Subcutaneous adipose tissue (tissue), 4 donors: ENCODE data around the gene FYN. TPM values are rescaled to one million over a fixed set of nuclear protein-coding genes. Genes with fewer than 3 reads are reported as not detected.

Experiments used
- total RNA-seq, 4 donors: library from RNA; depleted of rRNA; stranded (reverse); fragments of >200 nt; gene quantifications; one replicate each; pipeline ENCODE4 v1.1.0, GENCODE V29; 2016
- TF ChIP-seq, protein P1 (sequence below): fragments of 450-650 bp; IDR thresholded peaks from one replicate; pipeline ENCODE4 v1.5.1; 2016; ENCODE audit warnings: low read depth, mild to moderate bottlenecking, control low read depth, antibody characterized with exemption, moderate library complexity

The FYN gene
- total RNA-seq, 4 donors from 2014 or later = 185 to 279 (median 252) TPM

DNA sequence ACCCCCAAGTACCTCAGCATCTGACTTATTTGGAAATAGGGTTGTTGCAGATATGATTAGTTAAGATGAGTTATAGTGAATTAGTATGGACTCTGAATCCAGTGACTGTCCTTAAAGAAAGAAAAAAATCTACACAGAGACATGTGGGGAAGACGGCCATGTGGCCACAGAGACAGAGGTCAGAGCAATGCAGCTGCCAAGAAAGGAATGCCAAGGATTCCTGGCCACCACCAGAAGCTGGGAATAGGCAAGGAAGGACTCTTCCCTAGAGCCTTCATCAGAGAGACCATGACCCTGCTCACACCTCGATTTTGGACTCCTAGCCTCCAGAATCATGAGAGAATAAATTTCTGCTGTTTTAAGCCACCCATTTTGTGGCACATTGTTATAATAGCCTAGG, 81.8 kb downstream of the FYN start:
- TF ChIP-seq, protein P1, sequence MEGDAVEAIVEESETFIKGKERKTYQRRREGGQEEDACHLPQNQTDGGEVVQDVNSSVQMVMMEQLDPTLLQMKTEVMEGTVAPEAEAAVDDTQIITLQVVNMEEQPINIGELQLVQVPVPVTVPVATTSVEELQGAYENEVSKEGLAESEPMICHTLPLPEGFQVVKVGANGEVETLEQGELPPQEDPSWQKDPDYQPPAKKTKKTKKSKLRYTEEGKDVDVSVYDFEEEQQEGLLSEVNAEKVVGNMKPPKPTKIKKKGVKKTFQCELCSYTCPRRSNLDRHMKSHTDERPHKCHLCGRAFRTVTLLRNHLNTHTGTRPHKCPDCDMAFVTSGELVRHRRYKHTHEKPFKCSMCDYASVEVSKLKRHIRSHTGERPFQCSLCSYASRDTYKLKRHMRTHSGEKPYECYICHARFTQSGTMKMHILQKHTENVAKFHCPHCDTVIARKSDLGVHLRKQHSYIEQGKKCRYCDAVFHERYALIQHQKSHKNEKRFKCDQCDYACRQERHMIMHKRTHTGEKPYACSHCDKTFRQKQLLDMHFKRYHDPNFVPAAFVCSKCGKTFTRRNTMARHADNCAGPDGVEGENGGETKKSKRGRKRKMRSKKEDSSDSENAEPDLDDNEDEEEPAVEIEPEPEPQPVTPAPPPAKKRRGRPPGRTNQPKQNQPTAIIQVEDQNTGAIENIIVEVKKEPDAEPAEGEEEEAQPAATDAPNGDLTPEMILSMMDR = no peak

DNA sequence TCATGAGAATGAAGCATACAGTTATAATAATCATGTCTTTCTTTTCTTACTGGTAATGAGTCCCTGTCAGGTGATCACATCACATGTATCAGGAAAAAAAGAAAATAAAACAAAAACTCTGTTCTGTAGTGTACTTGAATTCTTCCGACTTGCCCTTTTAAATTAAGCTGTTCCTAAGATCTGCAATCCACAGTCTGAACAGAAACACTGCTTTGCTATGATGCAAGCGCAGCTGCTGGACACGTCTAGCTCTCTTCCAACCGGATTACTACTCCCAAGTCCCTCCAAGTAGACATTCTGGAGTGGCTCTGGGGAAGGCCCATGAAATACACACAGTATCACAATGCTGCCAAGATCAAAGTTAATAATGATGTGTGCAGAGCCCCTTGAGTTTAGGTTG, 83.7 kb downstream of the FYN start:
- TF ChIP-seq, protein P1 = no peak

DNA sequence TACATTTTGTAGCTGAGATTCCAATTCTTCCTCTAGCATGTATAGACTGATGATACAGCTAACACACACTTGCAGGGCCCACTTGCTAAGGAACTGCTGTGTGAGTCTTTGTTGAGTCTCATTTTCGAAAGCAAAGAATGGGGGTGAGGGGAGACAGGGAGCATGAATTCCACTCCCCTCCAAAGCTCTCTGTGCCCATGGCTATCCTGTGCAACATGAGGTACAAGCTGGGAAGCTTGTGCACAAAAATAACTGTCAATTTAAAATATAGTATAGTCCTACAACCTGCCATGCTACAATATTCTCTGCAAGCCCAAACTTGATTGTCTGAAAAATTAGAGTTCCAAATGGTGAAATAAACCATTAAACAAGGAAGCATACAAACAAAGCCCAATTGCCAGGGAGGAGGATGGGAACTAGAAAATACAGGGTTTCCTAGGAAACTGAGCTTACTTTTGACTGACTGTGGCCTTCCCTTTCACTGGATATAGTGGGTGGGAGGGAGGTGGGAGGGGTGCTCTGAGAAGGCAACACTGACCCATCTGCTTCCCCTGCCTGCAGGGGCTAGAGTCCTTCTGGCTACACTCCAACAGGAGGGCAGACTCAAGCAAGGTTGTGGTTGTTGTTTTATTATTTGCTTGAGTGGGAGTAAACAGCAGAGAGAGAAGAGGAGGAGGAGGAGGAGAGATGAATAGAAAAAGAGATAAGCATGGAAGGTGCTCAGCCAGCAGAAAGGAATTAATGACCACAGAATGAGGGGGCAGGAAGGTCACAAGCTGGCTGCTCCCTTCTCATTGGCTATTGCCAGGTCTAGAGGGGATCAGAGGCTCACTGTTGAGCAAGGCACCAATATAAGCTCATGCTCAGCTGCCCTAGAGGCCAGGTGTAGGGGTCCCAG, 84.6 kb downstream of the FYN start:
- TF ChIP-seq, protein P1 = no peak

DNA sequence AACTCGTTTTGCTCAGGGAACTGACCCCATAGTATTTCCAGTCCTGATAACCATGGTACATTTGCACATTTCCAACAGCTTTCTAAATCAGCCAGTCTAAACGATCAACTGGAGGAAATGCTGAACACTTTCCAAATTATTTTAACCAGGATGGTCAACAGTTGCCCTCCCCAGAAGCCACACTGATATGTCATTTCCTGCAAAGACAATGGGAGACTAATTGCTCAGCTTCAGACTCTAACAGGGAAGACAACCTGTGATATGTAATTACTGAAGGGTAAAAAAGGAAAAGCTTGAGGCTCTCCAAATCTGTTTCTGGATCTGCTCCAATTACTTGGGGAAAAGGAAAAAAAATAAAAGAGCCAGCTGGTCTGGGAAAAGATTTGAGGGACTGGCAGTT, 88.8 kb downstream of the FYN start:
- TF ChIP-seq, protein P1 = no peak

DNA sequence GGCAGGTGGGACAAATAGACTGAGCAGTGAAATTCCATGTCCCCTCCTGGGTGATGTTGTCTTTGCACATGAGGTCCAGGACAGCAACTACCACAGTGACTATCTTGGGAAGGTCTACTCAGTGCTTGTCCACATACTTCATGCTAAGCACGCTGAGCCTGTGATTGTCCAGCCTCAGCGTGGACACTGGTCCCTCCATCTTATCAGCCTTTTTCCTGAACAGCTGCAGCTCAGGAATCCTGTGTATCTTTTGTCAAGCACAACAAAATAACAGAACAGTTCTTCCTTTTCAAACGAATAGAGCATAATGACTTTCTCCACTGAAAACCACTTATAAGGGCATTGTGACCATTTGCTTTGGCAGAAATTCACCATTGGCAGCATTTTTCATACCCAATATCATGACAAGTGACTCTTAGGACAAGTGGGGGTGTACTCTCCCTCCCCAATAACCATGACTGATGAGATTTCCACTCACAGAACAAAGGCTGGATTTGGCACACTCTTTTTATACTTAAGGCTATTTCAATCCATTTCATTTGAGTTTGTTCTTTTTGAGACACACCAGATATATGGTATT, 90.3 kb downstream of the FYN start:
- TF ChIP-seq, protein P1 = no peak

DNA sequence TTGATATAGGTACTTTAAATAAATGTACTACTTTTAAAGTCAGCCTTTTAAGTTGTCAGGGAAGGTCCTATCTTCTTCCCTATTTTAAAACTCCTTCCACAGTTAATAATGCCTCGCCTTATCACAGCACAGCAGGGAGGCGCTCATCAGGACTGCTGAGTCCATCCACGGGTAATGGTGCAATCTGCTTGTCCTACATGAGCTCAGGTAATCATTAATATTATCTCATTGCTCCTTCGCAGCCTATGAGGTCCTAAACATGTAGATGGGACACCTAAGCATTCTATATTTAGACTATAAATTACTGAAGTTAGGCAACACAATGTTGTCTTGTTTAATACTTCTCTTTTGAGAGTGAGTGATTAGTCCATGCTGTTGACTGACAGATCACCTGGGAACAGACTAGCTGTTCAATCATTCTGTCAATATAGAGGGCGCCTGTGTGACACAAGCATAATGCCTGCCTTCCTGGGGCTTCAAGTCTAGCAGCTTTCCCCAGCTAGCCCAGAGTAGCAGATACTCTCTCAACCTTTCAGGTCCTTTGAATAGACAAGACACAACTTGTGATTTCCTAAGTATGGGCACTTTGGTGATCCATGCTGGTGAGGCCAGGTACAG, 91.0 kb downstream of the FYN start:
- TF ChIP-seq, protein P1 = no peak
